Hematopoietic multipotent progenitor cell treated with erythropoietin and hydrocortisone succinate and interleukin-3 and kit ligand, for 4 days (in vitro differentiated cells): Measurements from ENCODE around the gene PRKCSH.
"Not testable (repeated sequence)": the region's sequence is repeated elsewhere in the genome, so short reads cannot be mapped to it uniquely, and the experiment has no call there.

Experiments
- DNase-seq: peaks from one replicate; pipeline ENCODE4 v3.0.0-alpha.2; 2015

Gene PRKCSH

DNA sequence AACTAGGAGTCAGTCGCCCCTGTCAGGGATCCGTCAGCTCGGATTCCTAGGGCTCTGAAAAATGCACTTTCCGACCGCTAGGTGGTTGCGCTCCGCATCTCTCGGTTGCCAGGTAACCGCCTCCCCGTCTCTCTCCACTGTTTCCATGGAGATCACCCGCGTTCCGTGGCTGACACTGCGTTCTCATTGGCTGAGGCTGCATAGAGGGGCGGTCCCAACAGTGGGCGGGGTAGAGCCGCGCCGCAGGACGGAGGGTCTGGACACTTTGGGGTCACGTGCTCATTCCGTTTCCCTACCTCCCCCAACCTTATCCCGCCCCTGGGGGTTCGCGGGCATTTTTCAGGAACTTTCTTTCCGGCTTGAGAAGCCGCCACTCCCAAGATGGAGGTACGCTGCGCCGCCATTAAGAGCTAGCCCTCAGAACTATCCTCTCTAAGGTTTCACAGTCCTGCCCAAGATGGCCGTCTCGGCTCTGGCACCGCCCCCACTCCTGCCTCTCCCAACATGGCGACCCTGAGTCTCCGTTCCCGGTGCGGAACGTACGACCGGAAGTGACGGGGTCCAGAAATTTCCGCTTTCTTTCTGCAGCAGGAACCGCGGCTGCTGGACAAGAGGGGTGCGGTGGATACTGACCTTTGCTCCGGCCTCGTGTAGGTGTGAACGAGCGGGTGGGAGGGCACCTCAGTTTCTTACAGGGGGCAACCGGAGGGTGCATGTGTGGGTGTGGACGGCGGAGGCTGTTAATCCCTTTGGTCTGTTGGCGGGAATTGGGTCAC, at the start of gene PRKCSH, which contains the start of gene ODAD3:
PRKCSH (plus strand) TSS at position 579 of the 776 bp plus-strand sequence. CDS start 483 bp downstream, outside the sequence.
ODAD3 (minus strand) TSS at position 65 of the 776 bp plus-strand sequence. CDS start 105 bp downstream, outside the sequence.
- peak; percentile 100 for DNase-seq

- DNase-seq = peak; percentile 70
These were observed 48.0 kb upstream of the PRKCSH start for GRCh38 chr19:11387162-11388034.

DNA sequence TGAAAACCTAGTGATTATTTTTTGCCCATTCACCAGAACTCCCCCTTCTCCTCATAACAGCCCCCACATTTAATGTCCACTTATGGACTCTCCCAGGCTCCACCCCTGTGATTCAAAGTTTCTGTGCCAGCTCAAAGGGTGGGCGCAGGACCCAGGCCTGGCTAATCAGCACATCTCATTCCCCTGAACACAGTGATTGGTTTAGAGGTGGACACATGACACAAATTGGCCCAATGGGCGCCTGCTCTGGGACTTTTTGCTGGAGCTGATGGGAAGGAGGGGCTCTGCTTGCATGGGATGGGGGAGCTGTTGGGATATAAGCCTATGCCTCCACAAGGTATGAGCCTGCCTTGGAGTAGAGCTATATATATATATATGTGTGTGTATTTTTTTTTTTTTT, 45.1 kb upstream of the PRKCSH start:
- no peak for DNase-seq

GRCh38 chr19:11390933-11391680, 44.3 kb upstream of the PRKCSH start:
- DNase-seq = no peak

- no peak for DNase-seq
These were observed 38.3 kb upstream of the PRKCSH start for GRCh38 chr19:11397089-11397610.

- no peak for DNase-seq
These were observed 35.8 kb upstream of the PRKCSH start for GRCh38 chr19:11399667-11400066.

DNA sequence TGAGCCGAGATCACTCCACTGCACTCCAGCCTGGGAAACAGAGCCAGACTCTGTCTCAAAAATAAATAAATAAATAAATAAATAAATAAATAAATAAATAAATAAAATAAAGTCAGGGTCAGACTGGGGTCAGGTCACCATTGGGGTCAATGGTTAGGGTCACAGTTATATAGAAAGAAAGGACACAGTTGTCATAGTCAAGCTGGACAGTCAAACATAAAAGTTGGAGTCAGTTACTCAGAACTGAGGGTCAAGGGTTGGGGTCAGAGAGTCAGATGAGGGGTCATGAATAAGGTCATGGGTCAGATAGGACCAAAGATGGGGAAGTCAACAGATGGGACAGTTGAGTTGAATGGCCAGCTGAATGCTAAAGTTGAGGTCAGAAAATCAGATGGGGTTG, 34.6 kb upstream of the PRKCSH start:
- no peak for DNase-seq

- DNase-seq = no peak
These were observed 33.5 kb upstream of the PRKCSH start for GRCh38 chr19:11401808-11402543.

DNA sequence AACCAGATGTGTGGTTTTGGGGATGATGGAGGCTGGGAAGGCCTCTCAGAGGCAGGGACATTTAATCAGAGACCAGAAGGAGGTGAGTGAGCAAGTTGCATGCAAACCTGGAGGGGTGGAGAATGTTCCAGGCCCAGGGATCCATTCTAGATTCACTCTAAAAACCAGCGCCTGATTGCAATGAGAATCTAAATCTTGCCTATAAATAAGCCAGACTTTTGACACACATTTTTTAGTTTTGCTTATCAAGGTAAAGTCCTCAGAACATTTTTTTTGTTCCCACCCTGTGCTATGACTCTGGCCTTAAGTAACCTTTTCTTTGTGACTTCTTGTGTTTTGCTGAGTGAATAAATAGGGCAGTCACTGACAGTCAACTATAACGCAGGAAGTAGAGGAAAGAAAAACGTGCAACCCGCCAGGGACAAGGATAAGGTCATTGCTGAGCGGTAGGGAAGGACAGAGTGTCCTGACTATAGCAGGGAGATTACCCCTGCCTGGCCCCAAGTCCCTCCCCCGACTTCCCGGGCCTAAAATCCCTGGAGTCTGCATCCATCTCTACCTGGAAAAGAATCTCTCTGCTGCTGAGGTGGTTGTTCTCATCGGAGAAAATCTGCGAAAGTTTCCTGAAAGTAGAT, 30.7 kb upstream of the PRKCSH start:
- DNase-seq = no peak

GRCh38 chr19:11405846-11406643, 29.4 kb upstream of the PRKCSH start:
- peak; percentile 36 for DNase-seq

DNA sequence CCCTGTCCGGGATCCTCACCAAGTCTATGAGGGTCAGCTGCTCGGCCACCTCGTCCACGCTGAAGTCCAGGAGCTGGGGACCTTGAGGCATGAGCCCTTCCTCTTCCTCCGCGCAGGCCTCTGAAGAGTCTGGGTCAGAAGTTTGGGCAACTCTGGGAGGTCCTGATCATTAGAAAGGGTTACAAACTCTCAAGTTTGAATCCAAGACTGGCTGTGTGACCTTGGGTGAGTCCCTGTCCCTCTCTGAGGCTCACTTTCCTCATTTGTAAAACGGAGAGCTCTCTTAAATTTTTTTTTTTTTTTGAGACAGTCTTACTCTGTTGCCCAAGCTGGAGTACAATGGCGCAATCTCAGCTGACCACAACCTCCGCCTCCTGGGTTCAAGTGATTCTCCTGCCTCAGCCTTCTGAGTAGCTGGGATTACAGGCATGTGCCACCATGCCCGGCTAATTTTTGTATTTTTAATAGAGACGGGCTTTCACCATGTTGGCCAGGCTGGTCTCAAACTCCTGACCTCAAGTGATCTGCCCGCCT, 28.7 kb upstream of the PRKCSH start:
- DNase-seq = not testable (repeated sequence)

DNA sequence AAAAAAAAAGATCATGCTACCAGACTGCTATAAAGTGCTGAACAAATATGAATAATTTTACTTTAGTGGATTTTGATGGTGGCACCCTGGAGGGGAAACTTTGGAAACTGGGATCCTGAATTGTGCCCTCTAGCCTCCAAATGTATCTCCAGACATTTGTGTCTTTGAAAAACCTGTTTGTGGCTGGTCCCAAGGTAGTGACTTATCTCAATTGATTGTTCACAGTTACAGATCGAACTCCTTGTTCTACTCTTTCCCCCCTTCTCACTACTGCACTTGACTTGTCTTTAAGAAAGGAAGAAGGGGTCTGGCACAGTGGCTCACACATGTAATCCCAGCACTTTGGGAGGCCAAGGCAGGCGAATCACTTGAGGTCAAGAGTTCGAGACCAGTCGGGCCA, 26.8 kb upstream of the PRKCSH start:
- DNase-seq = no peak

- no peak for DNase-seq
These were observed 24.8 kb upstream of the PRKCSH start for GRCh38 chr19:11410682-11411081.

- DNase-seq = no peak
These were observed 20.9 kb upstream of the PRKCSH start for GRCh38 chr19:11414544-11414943.

- DNase-seq = no peak
These were observed 18.9 kb upstream of the PRKCSH start for GRCh38 chr19:11416346-11417052.

DNA sequence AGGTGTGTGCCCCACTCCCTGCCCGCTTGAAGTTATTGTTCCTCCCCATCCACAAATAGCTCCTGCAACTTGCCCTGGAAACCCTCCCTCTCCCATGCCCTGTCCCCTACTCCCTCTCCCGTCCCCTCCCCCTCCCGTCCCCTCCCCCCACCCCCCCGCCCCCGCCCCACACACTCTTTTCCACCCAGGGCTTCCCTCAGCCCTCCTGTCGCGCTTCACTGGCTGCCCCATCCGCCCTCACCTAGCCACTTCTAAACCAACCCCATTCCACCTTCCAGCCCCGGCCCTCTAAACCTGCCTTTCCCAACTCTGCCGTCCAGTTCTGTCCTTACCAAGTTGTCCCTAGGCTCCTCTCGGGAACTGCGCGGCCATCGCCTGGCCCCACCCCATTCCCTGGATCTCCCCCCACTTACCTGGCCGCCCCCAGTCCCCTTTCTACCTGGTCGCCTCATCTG, 17.3 kb upstream of the PRKCSH start:
- DNase-seq = no peak

DNA sequence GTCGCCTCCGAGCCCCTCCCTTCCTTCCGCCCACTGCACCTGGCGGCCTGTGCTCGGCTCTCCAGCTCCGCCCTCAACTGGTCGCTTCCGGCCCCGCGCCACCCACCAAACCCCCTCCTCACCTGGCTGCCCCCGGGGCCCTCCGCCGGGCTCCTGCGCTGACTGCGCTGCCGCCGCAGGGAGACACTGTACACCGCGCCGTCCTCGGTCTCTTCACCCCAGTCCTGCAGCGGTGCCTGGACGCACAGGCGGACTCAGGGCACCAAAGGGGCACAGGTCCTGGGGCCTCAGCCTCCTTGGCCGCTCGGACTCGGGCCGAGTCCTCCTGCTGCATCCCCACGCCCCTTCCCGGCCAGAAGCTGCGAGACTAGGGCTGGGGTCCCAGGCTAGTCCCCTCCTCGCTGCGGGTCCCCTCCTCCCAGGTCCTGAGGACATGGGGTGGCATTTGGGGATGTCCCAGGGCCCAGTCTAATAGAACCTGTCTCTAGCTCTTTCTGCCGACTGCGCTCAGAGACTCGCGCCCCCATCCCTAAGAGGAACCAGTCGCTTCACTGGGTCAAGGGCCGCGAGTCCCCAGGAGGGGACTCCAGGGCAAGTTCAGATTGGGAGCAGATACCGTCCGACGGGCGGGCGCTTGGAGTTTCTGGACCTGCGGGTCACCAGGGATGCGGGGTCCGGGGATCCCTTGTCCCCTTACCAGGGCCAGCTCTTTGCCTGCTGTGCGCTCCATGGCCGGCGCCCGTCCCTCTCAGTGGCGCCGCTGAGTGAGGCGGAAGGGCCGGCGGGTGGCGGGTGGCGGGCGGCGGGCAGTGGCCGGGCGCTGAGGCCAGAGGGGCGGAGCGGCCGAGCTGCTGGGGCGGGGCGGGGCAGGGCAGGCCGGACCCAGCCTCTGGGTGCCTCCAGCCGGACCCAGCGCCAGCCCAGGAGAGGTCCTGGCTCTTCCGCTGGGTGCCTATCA, 16.6 kb upstream of the PRKCSH start, which contains the start of gene RGL3:
RGL3 (minus strand) TSS at position 766 of the 958 bp plus-strand sequence; CDS start at position 730, 36 bp downstream.
- no peak for DNase-seq
